Stimulated activated CD4-positive, alpha-beta T cell treated with anti-CD3 and anti-CD28 coated beads, Interleukin-15, amount 100 ng/mL, for 1 hour (primary cell): ENCODE results near the gene HEXA.
A peak's percentile ranks its signal among the peaks of the same experiment; 100 is the strongest.
"Not testable (repeated sequence)": the region's sequence is repeated elsewhere in the genome, so short reads cannot be mapped to it uniquely, and the experiment has no call there.

Source experiments
- DNase-seq, 2 donors: peaks; one replicate each; pipeline ENCODE4 v3.0.0-alpha.2; 2020; ENCODE audit warnings: low read depth in 1 of 2, low spot score in 1 of 2

HEXA gene

DNA sequence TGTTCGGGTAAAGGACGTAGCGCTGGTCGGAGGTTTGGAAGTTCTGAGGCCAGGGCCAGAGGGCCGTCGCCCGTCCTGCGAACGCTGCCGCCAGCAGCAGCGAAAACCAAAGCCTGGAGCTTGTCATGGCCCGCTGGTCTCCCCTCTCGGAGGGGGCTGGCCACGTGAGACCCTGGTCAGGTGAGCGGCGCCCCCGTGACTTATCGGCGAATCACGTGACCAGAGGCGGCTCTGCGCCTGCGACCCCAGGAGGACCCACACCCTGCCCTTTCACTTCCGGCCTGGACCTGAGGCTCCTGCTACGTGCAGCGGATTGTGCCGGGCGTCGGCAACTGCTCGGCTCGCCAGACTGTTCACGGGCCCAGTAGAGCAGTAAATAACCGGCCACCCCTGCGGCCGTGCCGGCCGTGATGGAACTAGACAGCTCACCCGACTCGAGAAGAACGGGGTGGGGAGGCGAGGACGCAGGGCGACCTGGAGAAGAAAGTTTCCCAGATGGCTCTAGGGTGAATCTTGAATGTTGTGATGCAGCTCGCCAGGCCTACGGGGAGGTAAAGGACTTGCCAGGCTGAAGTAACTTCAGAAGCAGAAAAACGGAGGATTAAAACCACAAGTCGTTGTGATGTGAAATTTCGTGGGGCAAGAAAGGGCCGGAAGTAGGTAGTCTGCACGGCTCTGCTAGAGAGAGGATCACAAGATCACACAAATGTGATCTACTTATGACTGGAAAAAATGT lies at the start of gene HEXA:
Gene HEXA, minus strand, starts transcription at position 169 of the 736 bp plus-strand sequence. Its CDS starts 42 bp downstream, at position 127.
- DNase-seq: peak; percentile 90 to 98

DNA sequence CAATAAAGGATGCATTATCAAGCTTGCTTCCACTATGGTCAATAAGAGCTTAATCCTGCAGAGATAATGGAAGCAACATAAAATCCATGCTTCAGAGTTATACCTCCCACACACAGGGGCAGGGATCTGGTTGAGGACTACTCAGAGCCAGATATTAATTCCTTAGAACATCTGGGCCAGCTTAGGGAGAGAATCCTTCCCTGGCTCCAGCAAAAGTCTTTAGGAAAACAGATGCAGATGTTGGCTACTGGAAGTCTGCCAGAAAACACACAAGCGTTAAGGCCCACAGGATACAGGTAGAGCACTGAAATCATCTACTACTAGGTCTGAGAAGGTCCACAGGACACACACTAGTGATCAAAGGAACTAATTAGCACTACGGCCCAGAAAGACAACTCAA lies 47.4 kb upstream of the HEXA start:
- DNase-seq: no peak

DNA sequence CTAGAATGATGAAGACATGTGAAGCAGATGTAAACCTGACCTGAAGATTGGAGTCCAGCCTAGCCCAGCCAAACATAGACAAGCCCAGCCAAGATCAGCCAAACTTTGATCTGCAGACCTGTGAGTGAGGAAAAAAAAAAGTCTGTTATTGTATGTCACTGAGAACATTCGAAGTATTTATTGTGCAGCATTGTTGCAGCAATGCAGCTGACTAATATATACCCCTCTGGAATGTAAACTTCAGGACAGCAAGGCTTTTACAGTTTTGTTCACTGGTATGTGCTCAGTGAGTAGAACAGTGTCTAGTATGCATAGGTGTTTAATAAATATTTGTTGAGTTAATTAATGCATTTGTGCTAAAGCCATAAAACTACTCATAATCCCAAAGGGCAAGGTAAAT lies 45.7 kb upstream of the HEXA start:
- DNase-seq: no peak

DNA sequence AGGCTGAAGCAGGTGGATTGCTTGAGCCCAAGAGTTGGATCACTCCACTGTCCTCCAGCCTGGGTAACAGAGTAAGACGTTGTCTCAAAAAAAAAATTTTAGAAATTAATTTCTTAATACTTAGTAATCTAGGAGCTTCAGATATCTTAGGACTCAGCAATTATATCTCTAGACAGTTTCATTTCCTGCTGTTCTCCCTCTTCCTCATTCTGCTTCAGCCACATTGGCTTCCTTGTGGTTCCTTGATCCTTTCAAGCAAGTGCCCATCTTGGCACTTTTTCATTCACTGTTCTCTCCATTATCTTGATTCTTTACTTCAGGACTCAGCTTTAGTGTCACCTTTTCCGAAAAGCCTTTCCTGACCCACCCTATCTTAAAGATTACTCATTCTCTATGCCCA lies 44.8 kb upstream of the HEXA start:
- DNase-seq: no peak

DNA sequence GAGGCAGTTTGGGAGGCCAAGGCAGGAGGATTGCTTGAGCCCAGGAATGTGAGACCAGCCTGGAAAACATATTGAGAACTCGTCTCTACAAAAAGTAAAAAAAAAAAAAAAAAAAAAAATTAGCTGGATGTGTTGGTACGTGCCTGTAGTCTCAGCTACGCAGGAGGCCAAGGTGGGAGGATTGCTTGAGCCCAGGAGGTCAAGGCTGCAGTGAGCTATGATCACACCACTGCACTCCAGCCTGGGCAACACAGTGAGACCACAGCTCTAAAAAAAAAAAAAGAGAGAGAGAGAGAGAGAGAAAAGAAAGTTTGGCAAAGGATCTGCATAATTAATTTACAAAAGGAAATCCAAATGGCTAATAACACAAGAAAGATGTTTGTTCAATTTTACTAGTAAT lies 44.0 kb upstream of the HEXA start:
- DNase-seq: not testable (repeated sequence)

DNA sequence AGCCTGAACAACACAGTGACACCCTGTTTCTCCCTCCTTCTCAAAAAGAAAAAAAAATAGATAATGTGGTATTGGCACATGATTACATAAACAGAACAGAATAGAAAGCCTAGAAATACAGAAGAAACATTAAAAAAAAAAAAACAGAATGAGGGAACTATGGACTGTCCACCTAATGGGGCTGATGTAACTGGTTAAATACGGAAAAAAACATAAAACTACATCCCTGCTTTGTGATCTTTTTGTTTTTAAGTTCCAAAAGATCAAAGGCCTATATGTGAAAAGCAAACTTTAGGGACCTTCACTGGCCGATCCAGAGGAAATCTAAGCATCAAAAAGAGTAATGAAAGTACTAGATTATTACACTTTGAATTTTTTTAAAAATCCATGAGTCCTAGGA lies 39.5 kb upstream of the HEXA start:
- no peak for DNase-seq

DNA sequence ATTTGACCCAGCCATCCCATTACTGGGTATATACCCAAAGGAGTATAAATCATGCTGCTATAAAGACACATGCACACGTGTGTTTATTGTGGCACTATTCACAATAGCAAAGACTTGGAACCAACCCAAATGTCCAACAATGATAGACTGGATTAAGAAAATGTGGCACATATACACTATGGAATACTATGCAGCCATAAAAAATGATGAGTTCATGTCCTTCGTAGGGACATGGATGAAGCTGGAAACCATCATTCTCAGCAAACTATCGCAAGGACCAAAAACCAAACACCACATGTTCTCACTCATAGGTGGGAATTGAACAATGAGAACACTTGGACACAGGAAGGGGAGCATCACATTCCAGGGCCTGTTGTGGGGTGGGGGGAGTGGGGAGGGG lies 37.5 kb upstream of the HEXA start:
- DNase-seq: not testable (repeated sequence)

DNA sequence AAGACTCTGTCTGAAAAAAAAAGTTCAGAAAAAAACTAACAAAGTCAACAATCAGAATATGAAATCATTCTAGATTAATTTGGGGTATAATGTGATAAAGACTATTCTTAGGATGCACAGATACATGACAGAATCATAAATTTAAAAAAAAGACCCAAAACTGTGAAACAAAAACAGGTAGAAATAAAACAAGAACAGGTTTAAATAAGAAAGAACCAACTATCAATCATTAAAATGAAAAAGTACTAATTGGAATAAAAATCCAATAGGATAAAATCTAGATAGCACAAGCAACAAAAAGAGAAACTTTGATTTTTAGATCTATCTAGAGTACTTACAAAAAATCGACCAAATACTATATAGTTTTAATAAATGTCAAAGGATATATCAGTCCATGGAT lies 35.7 kb upstream of the HEXA start:
- DNase-seq: no peak

DNA sequence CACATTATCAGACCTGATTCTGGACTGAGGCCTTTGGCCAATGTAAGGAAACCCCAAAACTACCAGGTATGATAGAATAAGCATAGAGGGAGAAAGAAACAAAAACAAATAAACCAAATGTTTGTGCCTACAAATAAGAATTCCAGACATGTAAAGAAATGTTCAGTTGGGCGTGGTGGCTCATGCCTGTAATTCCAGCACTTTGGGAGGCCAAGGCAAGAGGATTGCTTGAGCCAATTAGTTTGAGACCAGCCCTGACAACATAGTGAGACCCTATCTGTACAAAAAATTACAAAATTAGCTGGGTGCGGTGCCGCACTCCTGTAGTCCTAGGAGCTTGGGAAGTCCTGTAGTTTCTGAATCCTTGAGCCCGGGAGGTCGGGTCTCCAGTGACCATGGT lies 35.3 kb upstream of the HEXA start:
- no peak for DNase-seq

DNA sequence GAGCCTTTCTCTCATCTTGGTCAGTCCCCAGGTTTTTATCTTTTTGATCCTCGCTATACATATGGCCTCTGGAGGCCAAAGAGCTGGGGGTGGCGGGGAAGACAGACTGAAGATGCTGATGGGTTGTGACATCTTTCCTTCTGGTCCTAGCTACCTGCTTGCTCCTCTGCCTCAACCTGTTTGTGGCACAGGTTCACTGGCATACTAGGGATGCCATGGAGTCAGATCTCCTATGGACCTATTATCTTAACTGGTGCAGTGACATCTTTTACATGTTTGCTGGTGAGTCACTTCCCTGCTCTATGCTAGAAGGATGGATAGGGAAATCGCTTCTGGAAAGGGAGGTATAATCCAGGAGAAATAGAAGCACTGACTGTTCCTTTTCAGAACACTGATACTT lies 31.1 kb upstream of the HEXA start:
- no peak for DNase-seq

DNA sequence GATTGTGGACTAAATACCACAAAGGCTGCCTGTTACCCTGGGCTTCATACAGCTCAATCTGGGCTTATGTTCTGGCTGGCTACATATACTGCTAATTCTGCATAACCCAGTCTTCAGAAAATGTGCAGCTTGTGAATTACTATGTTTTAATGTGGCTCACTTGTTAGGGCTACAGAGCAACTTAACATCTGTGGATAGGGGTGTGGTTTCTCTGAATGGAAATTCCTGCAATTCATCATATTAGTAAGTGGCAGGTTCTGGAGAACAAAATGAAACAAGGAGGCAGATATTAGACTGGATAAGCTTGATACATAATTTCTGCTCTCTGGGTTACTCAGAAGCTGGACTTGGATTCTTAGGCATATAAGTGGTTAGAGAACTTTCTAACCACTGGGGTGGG lies 29.0 kb upstream of the HEXA start:
- DNase-seq: no peak

DNA sequence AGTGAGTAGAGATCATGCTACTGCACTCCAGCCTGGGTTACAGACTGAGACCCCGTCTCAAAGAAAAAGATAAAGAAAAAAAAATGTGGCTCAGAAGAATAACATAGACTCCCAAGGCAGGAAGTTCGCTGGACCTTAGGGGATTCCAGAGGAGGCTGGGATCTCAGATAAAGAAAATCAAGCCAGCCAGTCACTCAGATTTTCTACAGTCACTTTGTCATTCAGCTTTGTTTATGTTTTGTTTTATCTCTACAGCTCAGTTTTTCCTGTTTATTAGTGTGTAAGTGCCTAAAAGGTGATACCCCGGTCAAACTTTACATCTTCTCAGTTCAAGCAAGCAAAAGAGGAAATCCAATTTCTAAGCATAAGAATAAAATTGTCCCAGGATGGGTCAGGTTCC lies 28.5 kb upstream of the HEXA start:
- no peak for DNase-seq

DNA sequence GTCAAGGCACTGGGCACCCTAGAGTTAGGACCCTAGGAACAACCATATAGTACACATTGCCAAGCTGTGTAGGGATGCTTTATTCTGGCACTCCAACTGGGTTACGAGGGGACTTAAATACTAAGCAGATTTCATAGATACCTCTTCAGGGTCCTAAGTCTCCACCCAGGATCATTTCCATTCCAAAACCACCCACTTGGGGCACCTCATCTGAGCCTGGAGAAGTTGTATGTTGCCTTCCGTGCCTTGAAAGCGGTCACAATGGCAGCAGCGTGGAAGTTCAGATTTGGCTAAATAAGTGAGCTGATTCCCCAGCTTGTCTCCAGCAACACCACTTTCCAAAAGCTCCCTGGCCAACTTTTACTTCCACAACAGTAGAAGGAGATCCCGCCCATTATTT lies 26.9 kb upstream of the HEXA start:
- no peak for DNase-seq

DNA sequence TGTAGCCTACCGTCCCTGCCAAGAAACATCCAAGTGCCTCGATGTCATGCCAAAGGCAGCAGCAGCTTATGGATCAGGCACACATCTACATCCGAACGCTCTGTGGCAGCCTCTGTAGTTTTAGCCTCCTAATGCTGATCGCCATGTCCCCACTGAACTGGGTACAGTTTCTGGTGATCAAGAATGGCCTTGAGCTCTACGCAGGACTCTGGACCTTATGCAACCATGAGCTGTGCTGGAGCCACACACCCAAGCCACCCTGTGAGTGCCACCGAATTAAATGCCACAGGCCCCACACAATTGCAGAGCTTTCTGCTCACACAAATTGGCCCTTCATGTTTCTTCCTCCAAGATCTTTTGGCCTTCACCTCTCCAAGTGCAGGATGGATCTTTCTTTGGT lies 22.8 kb upstream of the HEXA start:
- DNase-seq: no peak

DNA sequence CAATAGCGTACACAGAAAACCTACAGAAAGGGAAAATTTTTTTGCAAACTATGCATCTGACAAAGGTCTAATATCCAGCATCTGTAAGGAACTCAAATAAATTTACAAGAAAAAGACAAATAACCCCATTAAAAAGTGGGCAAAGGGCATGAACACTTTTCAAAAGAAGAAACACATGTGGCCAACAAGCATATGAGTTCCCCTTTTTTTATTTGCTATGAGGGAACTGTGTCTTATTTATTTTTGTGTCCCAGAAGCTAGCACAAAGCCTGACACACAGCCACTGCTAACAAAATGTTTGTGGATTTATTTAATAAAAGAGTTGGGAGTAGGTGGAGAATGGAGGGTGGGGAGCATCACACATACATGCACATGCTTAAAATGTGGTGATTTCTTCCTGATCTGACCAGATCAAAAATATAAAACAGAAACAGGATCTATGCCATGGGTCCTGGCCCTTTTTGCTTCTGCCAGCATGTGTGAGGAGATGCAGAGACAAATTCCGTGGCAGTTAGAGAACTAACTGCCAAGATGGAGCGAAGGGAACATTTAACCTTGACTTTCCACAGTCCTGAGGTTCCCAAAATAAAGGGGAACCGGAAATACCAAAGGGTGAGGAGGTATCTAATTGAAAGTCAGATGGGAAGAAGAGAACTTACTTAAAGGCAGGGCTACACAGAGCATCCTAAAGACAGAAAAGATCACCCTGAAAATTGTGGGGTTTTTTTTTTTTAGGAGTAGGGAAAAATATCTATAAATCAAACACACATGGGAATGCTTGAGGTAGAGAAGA lies 22.2 kb upstream of the HEXA start, which contains the start of gene TMEM202:
Gene TMEM202, plus strand, starts transcription at position 510 of the 793 bp plus-strand sequence. Its CDS starts 22 bp downstream, at position 532.
- no peak for DNase-seq

DNA sequence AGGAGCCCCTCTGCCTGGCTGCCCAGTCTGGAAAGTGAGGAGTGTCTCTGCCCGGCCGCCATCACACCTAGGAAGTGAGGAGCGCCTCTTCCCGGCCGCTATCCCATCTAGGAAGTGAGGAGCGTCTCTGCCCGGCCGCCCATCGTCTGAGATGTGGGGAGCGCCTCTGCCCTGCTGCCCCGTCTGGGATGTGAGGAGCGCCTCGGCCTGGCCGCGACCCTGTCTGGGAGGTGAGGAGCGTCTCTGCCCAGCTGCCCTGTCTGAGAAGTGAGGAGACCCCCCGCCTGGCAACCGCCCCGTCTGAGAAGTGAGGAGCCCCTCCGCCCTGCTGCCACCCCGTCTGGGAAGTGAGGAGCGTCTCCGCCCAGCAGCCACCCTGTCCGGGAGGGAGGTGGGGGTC lies 20.5 kb upstream of the HEXA start:
- not testable (repeated sequence) for DNase-seq

DNA sequence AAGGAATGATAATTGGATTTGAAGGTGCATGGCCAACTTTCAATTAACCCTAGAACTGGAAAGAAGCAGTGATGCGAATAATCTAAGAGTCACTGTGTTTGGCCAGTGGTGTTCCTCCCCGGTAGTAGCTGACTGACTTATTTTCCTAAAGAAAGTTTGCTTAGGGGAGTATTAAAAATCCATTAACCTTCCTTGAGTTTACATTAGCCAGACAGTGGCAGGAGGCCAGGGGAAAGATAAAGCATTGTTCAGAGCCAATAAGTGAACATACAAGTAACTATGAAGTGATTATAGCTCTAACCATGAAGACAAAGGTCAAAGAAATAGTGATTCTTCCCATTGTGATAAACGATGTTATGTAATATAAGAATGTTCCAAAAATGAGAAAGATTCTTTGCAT lies 13.4 kb upstream of the HEXA start:
- DNase-seq: no peak

DNA sequence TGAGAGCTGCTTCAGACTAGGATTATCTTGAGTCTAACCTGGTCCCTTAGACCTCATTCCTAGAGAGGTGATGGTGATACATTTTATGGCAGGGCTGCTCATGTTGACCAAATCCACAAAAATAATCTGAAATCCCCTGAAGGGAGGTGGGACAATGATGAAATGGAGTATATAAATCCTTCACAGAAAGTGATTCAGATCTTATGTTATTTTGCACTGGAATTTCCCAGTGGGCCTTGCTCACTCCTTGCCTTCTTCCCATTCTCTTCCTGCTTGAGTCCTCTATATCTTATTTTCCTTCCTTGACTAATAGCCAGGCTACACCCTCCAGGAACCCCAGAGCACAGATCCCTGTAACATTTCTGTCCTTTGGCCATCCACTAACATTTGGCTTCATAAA lies 11.9 kb upstream of the HEXA start:
- no peak for DNase-seq

DNA sequence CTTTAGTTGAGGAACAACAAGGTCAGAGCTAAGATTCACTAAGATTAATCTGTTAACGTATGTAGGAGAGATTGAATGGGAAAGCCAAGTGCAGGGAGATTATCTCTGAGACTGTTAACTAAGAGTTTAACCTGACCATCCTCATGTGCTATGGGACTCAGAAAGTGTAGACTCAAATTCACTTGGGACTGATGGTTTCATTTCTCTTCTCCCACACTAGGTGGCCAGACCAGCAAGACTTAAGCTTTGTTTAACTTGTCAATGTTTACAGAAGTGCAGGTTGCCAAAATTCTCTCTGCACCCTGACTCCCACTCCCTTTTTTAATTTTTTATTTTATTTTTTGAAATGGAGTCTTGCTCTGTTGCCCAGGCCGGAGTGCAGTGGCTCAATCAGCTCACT lies 6.3 kb upstream of the HEXA start:
- no peak for DNase-seq

DNA sequence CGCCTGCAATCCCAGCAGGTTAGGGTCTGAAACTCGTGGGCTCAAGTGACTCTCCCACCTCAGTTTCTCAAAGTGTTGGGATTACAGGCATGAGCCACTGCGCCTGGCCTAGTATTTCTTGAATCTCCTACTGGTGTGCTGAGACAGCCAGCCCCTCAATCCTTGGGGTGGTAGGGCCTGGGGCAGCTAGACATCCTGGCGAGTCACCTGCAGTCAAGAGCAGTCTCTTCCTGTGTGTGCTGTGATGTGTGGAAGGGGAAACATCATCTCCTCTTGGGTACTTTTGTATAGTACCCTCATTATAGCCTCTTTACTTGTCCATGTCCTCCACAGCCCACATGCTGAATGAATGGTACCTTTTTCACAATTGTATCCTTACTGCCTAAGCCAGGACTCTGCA lies 4.9 kb upstream of the HEXA start:
- no peak for DNase-seq

DNA sequence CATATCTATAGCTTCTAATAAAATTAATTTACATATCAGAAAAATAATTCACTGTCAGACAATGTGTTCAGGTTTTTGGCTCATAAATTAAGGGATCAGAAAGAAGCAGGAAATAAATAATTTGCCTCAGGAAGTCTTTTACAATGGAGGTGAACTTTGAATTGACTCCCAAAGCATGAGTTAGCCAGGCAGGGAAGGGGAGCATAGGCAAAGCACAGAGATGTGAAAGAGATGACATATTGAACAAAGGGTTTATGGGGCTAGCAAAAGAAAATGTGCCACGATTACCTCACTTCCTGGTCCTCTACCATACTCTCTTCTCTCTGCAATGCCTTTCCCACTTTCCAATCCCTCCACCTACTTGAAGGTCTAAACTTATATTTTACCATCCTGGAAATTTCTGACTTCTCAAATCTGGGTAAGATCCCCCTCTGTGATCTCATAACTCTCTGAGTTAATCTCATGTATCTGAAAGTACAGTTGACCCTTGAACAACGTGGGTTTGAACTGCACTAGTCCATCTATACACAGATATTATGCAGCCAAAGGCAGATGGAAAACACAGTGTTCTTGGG lies 4.1 kb upstream of the HEXA start:
- DNase-seq: no peak

DNA sequence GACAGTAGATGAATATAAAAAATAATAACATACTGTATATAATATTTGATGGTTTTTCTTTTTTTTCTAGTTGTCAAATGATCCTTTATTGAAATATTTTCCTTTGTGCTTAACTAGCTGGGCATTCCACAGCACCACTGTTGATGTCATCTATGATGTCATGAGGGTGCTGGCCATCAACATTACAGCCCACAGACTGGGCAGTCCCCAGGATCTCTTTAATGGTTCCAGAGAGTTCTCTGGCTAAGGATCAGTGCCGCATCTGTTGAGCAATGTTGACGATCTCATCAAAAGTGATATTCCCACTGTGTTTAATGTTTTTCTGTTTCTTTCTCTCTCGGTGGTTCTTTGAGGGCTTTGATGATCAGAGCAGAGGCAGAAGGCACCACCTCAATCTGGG lies 3.3 kb upstream of the HEXA start:
- not testable (repeated sequence) for DNase-seq
